HepG2 (cell line): ENCODE results near the gene ESPN. TPM values are rescaled to one million over a fixed set of nuclear protein-coding genes. Genes with fewer than 3 reads are reported as not detected.

Experiments
- ATAC-seq: fragments of 200-7000 bp; cut with Tn5 transposase; 3 replicates; pipeline ENCODE4 v1.9.1; 2020; ENCODE audit warnings: mild to moderate bottlenecking, moderate library complexity
- BruUV-seq: library from RNA; stranded (reverse); fragments of 400-500 nt; replicated peaks from 2 replicates; lab custom pipeline; 2021; lab: Mats Ljungman, UMichigan
- CTCF ChIA-PET: fragments of 300-600 bp; formaldehyde crosslinking; extraction: SDS; loops from one replicate; lab custom pipeline; 2021; ENCODE audit warnings: low total read pairs, inconsistent platforms, low intra/inter-chr PET ratio; lab: Yijun Ruan, JAX
- POLR2A ChIA-PET: fragments of 350-600 bp; sonication (Branson Sonifier 250); formaldehyde crosslinking; loops from one replicate; lab custom pipeline; 2020; ENCODE audit warnings: antibody characterized with exemption, inconsistent platforms; lab: Yijun Ruan, JAX
- DNase-seq: peaks from one replicate; pipeline ENCODE4 v3.0.0-alpha.2; 2015; ENCODE audit warnings: low spot score
- FAIRE-seq: peaks from 3 replicates; lab custom pipeline; 2011; peaks lifted over from hg19 to GRCh38; lab: Jason Lieb, UNC
- H2AFZ ChIP-seq: one replicate; pipeline ENCODE4 v1.6.1; 2011; ENCODE audit warnings: low read length, inconsistent platforms
- H3K27ac ChIP-seq: fragments of 300-600 bp; 3 replicates; pipeline ENCODE4 v1.8.0; 2011; ENCODE audit warnings: mixed run types, mild to moderate bottlenecking, mixed read lengths, low read length, inconsistent platforms; ENCODE audit not compliant: insufficient read depth; ENCODE audit errors: extremely low read length
- H3K27me3 ChIP-seq, 2 experiments: fragments of 200-600 bp in 1 of 2; 2 replicates in 1 of 2; 3 replicates in 1 of 2; pipeline versions ENCODE4 v1.6.0 to v1.8.0; 2011; ENCODE audit warnings: low read length in 2 of 2, mild to moderate bottlenecking in 2 of 2, moderate library complexity in 2 of 2, inconsistent platforms in 1 of 2; ENCODE audit not compliant: insufficient read depth in 2 of 2, control insufficient read depth in 1 of 2
- H3K36me3 ChIP-seq, 2 experiments: fragments of 200-600 bp in 1 of 2; replicated peaks in 1 of 2; 2 replicates in 1 of 2; 3 replicates in 1 of 2; pipeline versions ENCODE4 v1.5.1 to v1.8.0; 2011; ENCODE audit warnings: low read length in 2 of 2, inconsistent platforms in 1 of 2; ENCODE audit not compliant: insufficient read depth in 2 of 2, control insufficient read depth in 1 of 2
- H3K4me1 ChIP-seq: 2 replicates; pipeline ENCODE4 v1.5.1; 2012; ENCODE audit warnings: low read length, inconsistent platforms; ENCODE audit not compliant: insufficient read depth
- H3K4me2 ChIP-seq: 2 replicates; pipeline ENCODE4 v1.6.0; 2011; ENCODE audit warnings: low read depth, low read length, inconsistent platforms
- H3K4me3 ChIP-seq, 3 experiments: fragments of 200-600 bp in 1 of 3; sonication (generic), shearing (Covaris generic) in 1 of 3; replicated peaks in 1 of 3; 2 replicates each; pipeline ENCODE4 v1.5.1; 2011 to 2016; ENCODE audit warnings: low read length in 3 of 3, inconsistent platforms in 2 of 3, low read depth in 2 of 3, mild to moderate bottlenecking in 2 of 3, control low read depth in 1 of 3, mixed read lengths in 1 of 3; ENCODE audit not compliant: insufficient read depth in 1 of 3
- H3K79me2 ChIP-seq: one replicate; pipeline ENCODE4 v1.6.1; 2011; ENCODE audit warnings: low read length, inconsistent platforms; ENCODE audit not compliant: insufficient read depth
- H3K9ac ChIP-seq: 2 replicates; pipeline ENCODE4 v1.6.0; 2011; ENCODE audit warnings: mild to moderate bottlenecking, low read depth, low read length, inconsistent platforms; ENCODE audit not compliant: insufficient read depth
- H3K9me3 ChIP-seq: 2 replicates; pipeline ENCODE4 v1.5.1; 2012; ENCODE audit warnings: mild to moderate bottlenecking, low read length
- H4K20me1 ChIP-seq: 2 replicates; pipeline ENCODE4 v1.6.0; 2011; ENCODE audit warnings: inconsistent platforms, mild to moderate bottlenecking, low read length, moderate library complexity; ENCODE audit not compliant: insufficient read depth
- GABPA ChIP-seq, 2 experiments: IDR thresholded peaks; 2 replicates each; pipeline ENCODE4 v1.6.1; 2011 to 2016; ENCODE audit warnings: low read depth in 2 of 2, low read length in 1 of 2, missing biosample characterization in 1 of 2, missing genetic modification characterization in 1 of 2
- HDAC1 ChIP-seq: sonication (generic); formaldehyde crosslinking; IDR thresholded peaks from 2 replicates; pipeline ENCODE4 v1.5.1; 2020; ENCODE audit warnings: mild to moderate bottlenecking, missing genetic modification reagents
- SP1 ChIP-seq, 2 experiments: fragments of 450-650 bp in 1 of 2; sonication (generic) in 1 of 2; formaldehyde crosslinking in 1 of 2; IDR thresholded peaks; 2 replicates each; pipeline versions ENCODE4 v1.4.0 to v1.6.1; 2016 to 2020; ENCODE audit warnings: missing genetic modification reagents in 1 of 2
- TFAP4 ChIP-seq: sonication (generic); IDR thresholded peaks from 2 replicates; pipeline ENCODE4 v1.6.1; 2016; ENCODE audit warnings: low read depth, borderline replicate concordance
- ZBTB33 ChIP-seq: sonication (generic); formaldehyde crosslinking; IDR thresholded peaks from 2 replicates; pipeline ENCODE4 v1.4.0; 2020; ENCODE audit warnings: missing genetic modification reagents
- ZNF251 ChIP-seq: sonication (generic); formaldehyde crosslinking; IDR thresholded peaks from 2 replicates; pipeline ENCODE4 v1.9.0; 2021; ENCODE audit warnings: mild to moderate bottlenecking, missing genetic modification reagents
- ZNF263 ChIP-seq: sonication (generic); formaldehyde crosslinking; IDR thresholded peaks from 2 replicates; pipeline ENCODE4 v1.4.0; 2020; ENCODE audit warnings: missing genetic modification reagents
- ZNF546 ChIP-seq: sonication (generic); formaldehyde crosslinking; conservative IDR thresholded peaks from 2 replicates; pipeline ENCODE4 v1.8.1; 2023; ENCODE audit warnings: mild to moderate bottlenecking, missing genetic modification reagents
- ZNF879 ChIP-seq: sonication (generic); formaldehyde crosslinking; IDR thresholded peaks from 2 replicates; pipeline ENCODE4 v1.8.1; 2023; ENCODE audit warnings: missing genetic modification reagents
- WGBS: methylation state at CpG from one replicate; pipeline ENCODE4 v1.1.6; 2017; ENCODE audit warnings: low lambda C conversion rate; 5-methylcytosine and 5-hydroxymethylcytosine counted together
- in situ Hi-C: cut with HindIII; loops from 2 replicates; pipeline ENCODE4 v1.10.0; 2017; ENCODE audit warnings: low pct_unique_long_range_greater_than_20kb; ENCODE audit not compliant: extremely low pct_ligation_motif_present
- intact Hi-C: fragments of 100-400 bp; cut with micrococcal nuclease; formaldehyde crosslinking; loops from one replicate; pipeline ENCODE4 v1.10.0; 2022; ENCODE audit not compliant: unreplicated experiment
- polyA plus RNA-seq, 8 experiments: library from polyadenylated mRNA; depleted of rRNA in 3 of 8; stranded (reverse) in 7 of 8; unstranded in 1 of 8; fragments of >200 nt; fragmentation: Illumina TruSeq in 4 of 8; extraction: Trizol in 4 of 8; gene quantifications; 2 replicates each; pipeline versions ENCODE4 v1.2.1 to v1.2.3, GENCODE V29; 2011 to 2016; ENCODE audit warnings: low read depth in 4 of 8, missing spikeins in 1 of 8, mixed read lengths in 1 of 8; ENCODE audit not compliant: insufficient read depth in 1 of 8
- total RNA-seq, 5 experiments: library from RNA; depleted of rRNA; stranded (reverse); fragments of >200 nt; fragmentation: Illumina TruSeq; extraction: Trizol; gene quantifications; 2 replicates each; pipeline ENCODE4 v1.2.3, GENCODE V29; 2016; ENCODE audit warnings: low read depth in 1 of 5
- TF ChIP-seq, protein P1 (sequence below): sonication (generic); formaldehyde crosslinking; IDR thresholded peaks from 2 replicates; pipeline ENCODE4 v1.5.1; 2020; ENCODE audit warnings: mild to moderate bottlenecking, missing genetic modification reagents, moderate library complexity
- TF ChIP-seq, protein P2 (sequence below): sonication (generic); formaldehyde crosslinking; IDR thresholded peaks from 2 replicates; pipeline ENCODE4 v1.4.0; 2020; ENCODE audit warnings: missing genetic modification reagents, borderline replicate concordance

The ESPN gene
- total and polyA plus RNA-seq, 2 of the 13 experiments (the other 11 are each of a cell fraction or from before 2014, with no cell fraction given) = 48.6 to 54.2 TPM

GRCh38 chr1:6509220-6509918 is 84.8 kb downstream of the ESPN start:
- no peaks in the 10 kb centered on the region for H3K9me3 ChIP-seq
- no peak overlapping the region for H2AFZ ChIP-seq
- no peak overlapping the region for H3K9ac ChIP-seq
- DNase-seq (no peak), ATAC-seq (no peak), FAIRE-seq (no peak)
- peak overlapping the region; percentile 53; the same call in 1 of the 2 replicates for H3K4me2 ChIP-seq
- in situ Hi-C loops = no loop called here
- ChIA-PET CTCF (no interaction called here), POLR2A (interaction anchor here (0.6 to 1.2 kb wide), 4 partner anchors 12 to 45 kb away, joined by 3 read pairs; partner anchors contain the start of genes NOL9 and TAS1R1)
- 12% methylated on average over 11 of the region's 20 CpGs for WGBS
- H3K4me1 ChIP-seq = peaks cover 80% of the 10 kb centered on the region
- no TSS peak for BruUV-seq
- no peak overlapping the region for H3K27ac ChIP-seq
- H3K79me2 ChIP-seq = no peaks in the 10 kb centered on the region
- H3K4me3 ChIP-seq = peak overlapping the region in 1 of 3 experiments; percentile 35; a peak in 1 of 6 replicates
- peaks cover 20 to 40% of the 10 kb centered on the region in 2 experiments; a peak in 4 of 5 replicates for H3K27me3 ChIP-seq
- H3K36me3 ChIP-seq = no peaks in the 10 kb centered on the region
- no peaks in the 10 kb centered on the region for H4K20me1 ChIP-seq
- intact Hi-C loops = no loop called here
- TF ChIP-seq ZNF251 (CRISPR knock-in tag) (no peak), TFAP4 (peak; percentile 86; the same call in 1 of the 2 replicates), ZBTB33 (CRISPR knock-in tag) (no peak), ZNF879 (CRISPR knock-in tag) (no peak), ZNF263 (peak; percentile 33; the same call in 1 of the 2 replicates), GABPA (IDR thresholded peaks at IDR 0.05; ENCODE audit: low read depth, low read length) (no peak), GABPA (CRISPR knock-in tag; IDR thresholded peaks at IDR 0.05; ENCODE audit: low read depth) (0 out of 2 replicates have a peak, but pooled peaks have one; percentile 22), ZNF546 (CRISPR knock-in tag) (no peak), HDAC1 (CRISPR knock-in tag) (0 out of 2 replicates have a peak, but pooled peaks have one; percentile 29), SP1 (IDR thresholded peaks at IDR 0.05) (no peak), SP1 (CRISPR knock-in tag; IDR thresholded peaks at IDR 0.05) (no peak)
- TF ChIP-seq, protein P1, sequence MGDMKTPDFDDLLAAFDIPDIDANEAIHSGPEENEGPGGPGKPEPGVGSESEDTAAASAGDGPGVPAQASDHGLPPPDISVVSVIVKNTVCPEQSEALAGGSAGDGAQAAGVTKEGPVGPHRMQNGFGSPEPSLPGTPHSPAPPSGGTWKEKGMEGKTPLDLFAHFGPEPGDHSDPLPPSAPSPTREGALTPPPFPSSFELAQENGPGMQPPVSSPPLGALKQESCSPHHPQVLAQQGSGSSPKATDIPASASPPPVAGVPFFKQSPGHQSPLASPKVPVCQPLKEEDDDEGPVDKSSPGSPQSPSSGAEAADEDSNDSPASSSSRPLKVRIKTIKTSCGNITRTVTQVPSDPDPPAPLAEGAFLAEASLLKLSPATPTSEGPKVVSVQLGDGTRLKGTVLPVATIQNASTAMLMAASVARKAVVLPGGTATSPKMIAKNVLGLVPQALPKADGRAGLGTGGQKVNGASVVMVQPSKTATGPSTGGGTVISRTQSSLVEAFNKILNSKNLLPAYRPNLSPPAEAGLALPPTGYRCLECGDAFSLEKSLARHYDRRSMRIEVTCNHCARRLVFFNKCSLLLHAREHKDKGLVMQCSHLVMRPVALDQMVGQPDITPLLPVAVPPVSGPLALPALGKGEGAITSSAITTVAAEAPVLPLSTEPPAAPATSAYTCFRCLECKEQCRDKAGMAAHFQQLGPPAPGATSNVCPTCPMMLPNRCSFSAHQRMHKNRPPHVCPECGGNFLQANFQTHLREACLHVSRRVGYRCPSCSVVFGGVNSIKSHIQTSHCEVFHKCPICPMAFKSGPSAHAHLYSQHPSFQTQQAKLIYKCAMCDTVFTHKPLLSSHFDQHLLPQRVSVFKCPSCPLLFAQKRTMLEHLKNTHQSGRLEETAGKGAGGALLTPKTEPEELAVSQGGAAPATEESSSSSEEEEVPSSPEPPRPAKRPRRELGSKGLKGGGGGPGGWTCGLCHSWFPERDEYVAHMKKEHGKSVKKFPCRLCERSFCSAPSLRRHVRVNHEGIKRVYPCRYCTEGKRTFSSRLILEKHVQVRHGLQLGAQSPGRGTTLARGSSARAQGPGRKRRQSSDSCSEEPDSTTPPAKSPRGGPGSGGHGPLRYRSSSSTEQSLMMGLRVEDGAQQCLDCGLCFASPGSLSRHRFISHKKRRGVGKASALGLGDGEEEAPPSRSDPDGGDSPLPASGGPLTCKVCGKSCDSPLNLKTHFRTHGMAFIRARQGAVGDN = peak; percentile 24; the same call in 1 of the 2 replicates
- TF ChIP-seq, protein P2, sequence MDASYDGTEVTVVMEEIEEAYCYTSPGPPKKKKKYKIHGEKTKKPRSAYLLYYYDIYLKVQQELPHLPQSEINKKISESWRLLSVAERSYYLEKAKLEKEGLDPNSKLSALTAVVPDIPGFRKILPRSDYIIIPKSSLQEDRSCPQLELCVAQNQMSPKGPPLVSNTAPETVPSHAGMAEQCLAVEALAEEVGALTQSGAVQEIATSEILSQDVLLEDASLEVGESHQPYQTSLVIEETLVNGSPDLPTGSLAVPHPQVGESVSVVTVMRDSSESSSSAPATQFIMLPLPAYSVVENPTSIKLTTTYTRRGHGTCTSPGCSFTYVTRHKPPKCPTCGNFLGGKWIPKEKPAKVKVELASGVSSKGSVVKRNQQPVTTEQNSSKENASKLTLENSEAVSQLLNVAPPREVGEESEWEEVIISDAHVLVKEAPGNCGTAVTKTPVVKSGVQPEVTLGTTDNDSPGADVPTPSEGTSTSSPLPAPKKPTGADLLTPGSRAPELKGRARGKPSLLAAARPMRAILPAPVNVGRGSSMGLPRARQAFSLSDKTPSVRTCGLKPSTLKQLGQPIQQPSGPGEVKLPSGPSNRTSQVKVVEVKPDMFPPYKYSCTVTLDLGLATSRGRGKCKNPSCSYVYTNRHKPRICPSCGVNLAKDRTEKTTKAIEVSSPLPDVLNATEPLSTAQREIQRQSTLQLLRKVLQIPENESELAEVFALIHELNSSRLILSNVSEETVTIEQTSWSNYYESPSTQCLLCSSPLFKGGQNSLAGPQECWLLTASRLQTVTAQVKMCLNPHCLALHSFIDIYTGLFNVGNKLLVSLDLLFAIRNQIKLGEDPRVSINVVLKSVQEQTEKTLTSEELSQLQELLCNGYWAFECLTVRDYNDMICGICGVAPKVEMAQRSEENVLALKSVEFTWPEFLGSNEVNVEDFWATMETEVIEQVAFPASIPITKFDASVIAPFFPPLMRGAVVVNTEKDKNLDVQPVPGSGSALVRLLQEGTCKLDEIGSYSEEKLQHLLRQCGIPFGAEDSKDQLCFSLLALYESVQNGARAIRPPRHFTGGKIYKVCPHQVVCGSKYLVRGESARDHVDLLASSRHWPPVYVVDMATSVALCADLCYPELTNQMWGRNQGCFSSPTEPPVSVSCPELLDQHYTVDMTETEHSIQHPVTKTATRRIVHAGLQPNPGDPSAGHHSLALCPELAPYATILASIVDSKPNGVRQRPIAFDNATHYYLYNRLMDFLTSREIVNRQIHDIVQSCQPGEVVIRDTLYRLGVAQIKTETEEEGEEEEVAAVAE (CRISPR knock-in tag) = no peak
